NCI-H460 (cell line): ENCODE measurements around the gene CLEC4F. TPM values are rescaled to one million over a fixed set of nuclear protein-coding genes. Genes with fewer than 3 reads are reported as not detected.

Experiments used
- DNase-seq: peaks from one replicate; pipeline ENCODE4 v3.0.0-alpha.2; 2016; ENCODE audit warnings: low read depth; ENCODE audit errors: extremely low read depth
- polyA plus RNA-seq: library from polyadenylated mRNA; depleted of rRNA; stranded (reverse); fragments of >200 nt; gene quantifications from 2 replicates; pipeline ENCODE4 v1.2.3, GENCODE V29; 2014; cell fraction: nucleus; rRNA removed
- total RNA-seq: library from RNA; depleted of rRNA; stranded (reverse); fragments of >200 nt; shearing (Covaris generic); gene quantifications from 2 replicates; pipeline ENCODE4 v1.2.3, GENCODE V29; 2014; rRNA removed

The CLEC4F gene
- total RNA-seq = not detected in 2 replicates
- not detected in 2 replicates for polyA plus RNA-seq

DNA sequence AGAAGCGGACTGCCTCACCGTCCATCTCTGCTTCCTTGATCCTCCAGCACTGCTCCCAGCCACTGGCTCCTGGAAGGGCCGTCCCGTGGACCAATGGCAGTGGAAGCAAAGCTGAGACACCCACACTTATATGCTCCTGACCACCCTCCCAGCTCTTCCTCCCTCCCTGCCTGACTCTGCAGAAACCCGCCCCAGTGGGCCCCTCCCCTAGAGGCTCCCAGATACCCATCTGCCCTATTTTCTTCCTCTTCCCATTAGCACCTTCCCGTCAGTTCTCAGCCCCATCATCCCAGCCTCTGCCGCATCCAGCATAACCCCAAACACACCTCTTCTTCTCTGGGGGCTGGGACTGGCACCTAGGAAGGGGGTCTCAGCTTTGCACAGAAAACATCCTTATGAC, at the start of gene CLEC4F:
CLEC4F (minus strand) TSS at position 101 of the 400 bp plus-strand sequence; CDS start at position 25, 76 bp downstream.
- DNase-seq = no peak

DNA sequence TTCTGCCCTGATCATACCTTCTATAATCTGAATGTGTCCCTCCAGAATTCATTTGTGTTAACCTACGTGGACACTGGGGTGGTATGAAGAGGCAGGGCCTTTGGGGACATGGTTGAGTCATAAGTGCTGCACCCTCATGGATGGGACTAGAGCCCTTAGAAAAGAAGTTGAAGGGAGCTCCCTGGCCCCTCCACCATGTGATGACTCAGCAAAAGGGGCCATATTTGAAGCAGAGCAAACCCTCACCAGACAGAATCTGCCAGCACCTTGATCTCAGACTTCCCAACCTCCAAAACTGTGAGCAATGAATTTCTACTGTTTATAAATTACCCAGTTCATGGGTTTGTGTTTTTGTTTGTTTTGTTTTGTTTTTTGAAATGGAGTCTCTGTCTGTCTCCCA, 48.6 kb upstream of the CLEC4F start:
- no peak for DNase-seq

GRCh38 chr2:70861777-70862625, 41.6 kb upstream of the CLEC4F start:
- peak; percentile 79 for DNase-seq

DNA sequence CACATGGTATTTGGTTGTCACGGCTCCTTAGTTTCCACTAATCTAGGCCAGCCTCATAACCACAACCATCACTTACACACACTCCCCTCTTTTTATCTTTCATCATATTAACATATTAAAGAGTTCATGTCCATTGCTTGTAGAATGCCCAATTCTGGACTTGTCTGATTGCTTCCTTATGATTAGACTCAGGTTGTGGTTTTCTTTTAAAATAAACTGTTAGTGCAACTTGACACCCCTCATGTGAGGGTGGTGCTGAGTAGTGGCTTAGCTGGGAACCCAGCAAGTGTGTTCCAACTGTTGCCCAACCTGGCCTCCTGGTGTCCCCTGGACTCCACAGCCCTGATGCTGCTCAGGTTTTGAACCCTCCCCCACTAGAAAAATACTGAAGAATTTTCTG, 35.3 kb upstream of the CLEC4F start:
- no peak for DNase-seq

- no peak for DNase-seq
These were observed 34.0 kb upstream of the CLEC4F start for GRCh38 chr2:70854411-70854810.

DNA sequence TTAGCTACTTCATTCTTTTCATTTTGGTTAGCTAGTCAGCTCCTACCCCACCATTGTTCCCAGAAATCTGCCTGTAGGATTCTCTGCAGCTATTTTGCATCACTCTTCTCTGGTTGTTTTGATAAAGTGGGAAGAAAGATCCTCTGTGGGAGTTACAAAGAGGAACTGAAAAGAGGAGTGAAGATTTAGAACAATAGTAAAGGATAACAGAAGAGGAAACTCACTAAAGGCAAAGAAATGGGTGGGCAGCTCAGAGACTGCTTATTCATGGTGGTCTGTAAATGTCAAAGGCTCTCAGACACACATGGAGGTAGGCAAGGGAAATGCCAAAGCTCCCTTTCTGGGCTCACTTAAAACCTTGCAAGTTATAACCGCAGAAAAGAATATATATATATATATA, 32.4 kb upstream of the CLEC4F start:
- no peak for DNase-seq

GRCh38 chr2:70851704-70852103, 31.3 kb upstream of the CLEC4F start:
- no peak for DNase-seq

GRCh38 chr2:70850925-70851324, 30.5 kb upstream of the CLEC4F start:
- DNase-seq = no peak

- no peak for DNase-seq
These were observed 22.0 kb upstream of the CLEC4F start for GRCh38 chr2:70842401-70842800.

- DNase-seq = no peak
These were observed 17.9 kb upstream of the CLEC4F start for GRCh38 chr2:70837980-70838925.

DNA sequence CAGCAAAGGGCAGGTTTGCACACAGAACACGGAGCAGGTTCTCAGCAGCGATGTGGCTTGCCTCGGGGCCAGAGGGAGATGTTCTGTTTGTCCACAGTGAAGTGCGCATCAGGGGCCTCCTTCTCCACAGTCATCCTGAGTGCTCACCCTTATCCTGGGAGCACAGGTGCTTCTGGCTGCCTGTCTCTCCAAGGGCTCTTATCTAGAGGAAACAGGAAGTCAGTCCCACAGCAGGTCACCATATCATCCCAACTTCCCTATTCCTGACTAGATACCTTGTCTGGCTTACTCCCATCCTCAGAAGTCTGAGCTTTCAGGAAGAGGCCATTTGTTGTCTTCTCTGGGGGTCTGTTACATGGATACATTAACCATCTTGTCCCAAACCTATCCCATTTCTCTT, 15.2 kb upstream of the CLEC4F start, which contains the start of gene CD207:
CD207 (minus strand) TSS at position 174 of the 400 bp plus-strand sequence; CDS start at position 134, 40 bp downstream.
- no peak for DNase-seq

DNA sequence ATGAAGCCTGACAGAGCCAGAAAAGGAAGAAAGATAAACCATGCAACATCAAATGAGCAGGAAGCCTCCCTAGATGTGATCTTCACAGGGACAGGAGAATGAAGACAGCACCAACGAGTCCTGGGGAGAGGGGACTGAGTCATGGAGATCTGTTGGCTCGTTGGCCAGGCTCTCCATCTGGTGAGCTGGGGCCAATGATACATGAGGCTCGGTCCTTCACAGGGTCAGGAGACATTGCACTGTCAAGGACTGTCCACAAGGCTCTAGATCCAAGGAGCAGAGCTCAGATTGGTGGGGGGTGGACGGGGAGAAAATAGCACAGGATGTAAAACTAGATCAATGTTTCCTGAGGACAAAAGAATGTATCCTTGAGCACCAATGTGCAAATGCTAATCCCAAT, 14.5 kb upstream of the CLEC4F start:
- DNase-seq = no peak

GRCh38 chr2:70834106-70834505, 13.7 kb upstream of the CLEC4F start:
- DNase-seq = no peak

DNA sequence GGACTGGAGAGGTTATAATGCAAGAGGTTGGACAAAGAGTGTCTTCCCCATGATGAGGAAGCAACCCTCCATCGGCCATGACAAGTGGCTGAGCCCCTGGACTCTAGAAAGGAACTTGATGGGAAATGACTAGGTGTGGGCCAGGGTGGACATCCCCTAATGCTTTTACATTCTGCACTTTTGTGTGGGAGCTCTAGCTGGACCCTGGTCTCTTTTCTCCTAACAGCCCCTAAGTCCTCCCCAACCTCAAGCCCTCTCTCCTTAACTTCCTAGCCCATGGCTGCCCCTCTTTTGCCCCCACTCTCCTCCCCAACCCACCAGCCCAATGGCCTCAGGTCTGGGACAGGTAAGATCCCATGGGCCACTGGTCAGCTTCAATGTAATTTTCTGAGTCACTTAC, 12.8 kb upstream of the CLEC4F start:
- no peak for DNase-seq

DNA sequence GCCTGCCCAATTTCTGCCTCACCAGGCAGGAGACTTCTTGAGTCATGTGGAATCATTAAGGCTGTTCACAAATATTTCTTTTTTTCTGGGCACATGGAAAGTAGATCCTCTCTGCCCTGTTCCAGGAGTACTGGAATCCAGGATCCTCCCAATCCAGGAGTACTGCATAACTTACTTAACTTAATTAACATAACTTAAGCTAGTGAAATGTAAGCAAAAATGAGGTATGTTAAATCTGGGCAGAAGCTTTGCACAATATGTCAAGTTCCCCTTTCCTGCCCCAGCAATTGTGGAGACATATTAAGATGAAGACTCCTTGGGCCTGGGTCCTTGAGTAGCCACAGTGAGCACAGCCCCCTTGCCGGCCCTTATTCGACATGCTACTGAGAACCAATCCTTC, 12.0 kb upstream of the CLEC4F start:
- no peak for DNase-seq

- DNase-seq = no peak
These were observed 11.5 kb upstream of the CLEC4F start for GRCh38 chr2:70831861-70832260.

DNA sequence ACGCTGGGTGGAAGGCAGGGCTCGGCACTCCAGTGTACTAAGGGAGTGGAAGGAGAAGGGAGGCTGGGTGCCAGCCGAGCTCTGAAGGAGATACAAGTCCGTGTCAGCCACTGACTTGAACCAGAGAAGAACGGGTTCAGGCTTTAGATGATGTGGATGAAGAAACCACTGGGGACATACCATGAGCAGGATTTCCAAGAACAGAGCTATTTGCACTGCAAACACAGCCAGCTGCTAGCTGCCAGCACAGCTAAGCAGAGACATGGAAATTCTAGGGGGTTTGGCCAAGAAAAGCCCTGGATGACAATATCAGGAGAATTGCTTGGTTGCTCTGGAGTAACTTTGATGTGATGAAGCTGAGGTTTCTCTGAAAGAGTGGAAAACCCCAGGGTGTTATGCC, 10.0 kb upstream of the CLEC4F start:
- no peak for DNase-seq

DNA sequence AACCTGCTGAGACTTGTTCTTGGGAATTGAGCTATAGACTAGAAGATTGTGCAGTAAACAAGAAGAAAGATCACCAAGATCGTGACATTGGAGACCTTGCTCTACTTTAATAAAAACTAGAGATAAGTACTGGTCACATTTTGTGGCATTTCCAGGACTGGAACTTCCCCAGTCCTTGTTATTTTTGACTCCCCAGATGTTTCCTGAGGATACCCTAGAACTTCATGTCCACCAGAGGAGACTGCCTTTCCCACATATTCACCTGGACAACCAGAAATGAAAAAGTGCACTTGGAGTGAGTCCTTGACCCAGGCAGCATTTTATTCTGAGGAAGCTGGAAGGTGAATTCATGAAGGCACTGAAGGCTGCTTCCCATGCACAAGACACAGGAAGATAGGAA, 9.5 kb upstream of the CLEC4F start:
- no peak for DNase-seq

GRCh38 chr2:70828914-70829824, 8.8 kb upstream of the CLEC4F start:
- DNase-seq = no peak

GRCh38 chr2:70828115-70828514, 7.7 kb upstream of the CLEC4F start:
- no peak for DNase-seq
